ENCODE data around the gene C17orf114.
A peak's percentile ranks its signal among the peaks of the same experiment; 100 is the strongest.
"Not testable (repeated sequence)": the region's sequence is repeated elsewhere in the genome, so short reads cannot be mapped to it uniquely, and the experiment has no call there.

The C17orf114 gene

GRCh38 chr17:4802228-4802627 is at the start of gene C17orf114:
Gene C17orf114 (minus strand): TSS chr17:4802328.
- DNase-seq (ENCODE audit: low read depth in 2 of 2): no peak

- no peak for DNase-seq (ENCODE audit: low read depth in 2 of 2)
Observed at GRCh38 chr17:4851084-4851483, 49.0 kb upstream of the C17orf114 start.

- DNase-seq (ENCODE audit: low read depth in 2 of 2): no peak
Observed at GRCh38 chr17:4850246-4850645, 48.1 kb upstream of the C17orf114 start.

GRCh38 chr17:4849011-4849536 is 46.9 kb upstream of the C17orf114 start:
- no peak for DNase-seq (ENCODE audit: low read depth in 2 of 2)

GRCh38 chr17:4846635-4847390 is 44.7 kb upstream of the C17orf114 start:
- no peak for DNase-seq (ENCODE audit: low read depth in 2 of 2)

GRCh38 chr17:4845118-4845517 is 43.0 kb upstream of the C17orf114 start:
- DNase-seq (ENCODE audit: low read depth in 2 of 2): no peak

GRCh38 chr17:4843321-4844000 is 41.3 kb upstream of the C17orf114 start:
- DNase-seq (ENCODE audit: low read depth in 2 of 2): no peak

GRCh38 chr17:4842376-4842775 is 40.2 kb upstream of the C17orf114 start:
- no peak for DNase-seq (ENCODE audit: low read depth in 2 of 2)

GRCh38 chr17:4840893-4841242 is 38.7 kb upstream of the C17orf114 start:
- DNase-seq (ENCODE audit: low read depth in 2 of 2): no peak

GRCh38 chr17:4839965-4840892 is 38.1 kb upstream of the C17orf114 start:
- DNase-seq (ENCODE audit: low read depth in 2 of 2): no peak

- no peak for DNase-seq (ENCODE audit: low read depth in 2 of 2)
Observed at GRCh38 chr17:4839221-4839620, 37.1 kb upstream of the C17orf114 start.

- DNase-seq (ENCODE audit: low read depth in 2 of 2): no peak
Observed at GRCh38 chr17:4838309-4838785, 36.2 kb upstream of the C17orf114 start.

- DNase-seq (ENCODE audit: low read depth in 2 of 2): no peak
Observed at GRCh38 chr17:4837471-4838308, 35.6 kb upstream of the C17orf114 start.

GRCh38 chr17:4836221-4836620 is 34.1 kb upstream of the C17orf114 start:
- no peak for DNase-seq (ENCODE audit: low read depth in 2 of 2)

GRCh38 chr17:4834681-4835020 is 32.5 kb upstream of the C17orf114 start:
- no peak for DNase-seq (ENCODE audit: low read depth in 2 of 2)

- no peak for DNase-seq (ENCODE audit: low read depth in 2 of 2)
Observed at GRCh38 chr17:4833941-4834680, 32.0 kb upstream of the C17orf114 start.

GRCh38 chr17:4833178-4833940 is 31.2 kb upstream of the C17orf114 start, which contains the start of gene MINK1:
Gene MINK1 (plus strand): TSS chr17:4833340. CDS start chr17:4833584, 244 bp downstream.
- DNase-seq (ENCODE audit: low read depth in 2 of 2): peak; percentile 84 to 86

- not testable (repeated sequence) for DNase-seq (ENCODE audit: low read depth in 2 of 2)
Observed at GRCh38 chr17:4832829-4833177, 30.7 kb upstream of the C17orf114 start.

GRCh38 chr17:4827399-4827798 is 25.3 kb upstream of the C17orf114 start:
- no peak for DNase-seq (ENCODE audit: low read depth in 2 of 2)
